SK-N-SH (cell line): ENCODE data around the gene NUP43. TPM values are rescaled to one million over a fixed set of nuclear protein-coding genes. Genes with fewer than 3 reads are reported as not detected.
"Not testable (repeated sequence)": the region's sequence is repeated elsewhere in the genome, so short reads cannot be mapped to it uniquely, and the experiment has no call there.

Experiments
- CTCF ChIA-PET: fragments of 300-600, 350-600 bp; formaldehyde crosslinking; extraction: SDS; loops from one replicate; lab custom pipeline; 2021; lab: Yijun Ruan, JAX
- POLR2A ChIA-PET: fragments of 350-600 bp; sonication (Branson Sonifier 250); formaldehyde crosslinking; extraction: SDS; loops from one replicate; lab custom pipeline; 2020; ENCODE audit warnings: antibody characterized with exemption, inconsistent platforms; lab: Yijun Ruan, JAX
- DNase-seq: peaks from one replicate; pipeline ENCODE4 v3.0.0; 2012
- H2AFZ ChIP-seq: fragments of 200-600 bp; sonication (generic); 2 replicates; pipeline ENCODE4 v1.8.1; 2016; ENCODE audit warnings: antibody characterized with exemption, mild to moderate bottlenecking, low read depth
- H3F3A ChIP-seq: fragments of 200-600 bp; sonication (generic); replicated peaks from 2 replicates; pipeline ENCODE3; 2016; ENCODE audit warnings: antibody characterized with exemption, mild to moderate bottlenecking; ENCODE audit not compliant: insufficient read depth
- H3K27ac ChIP-seq, 2 experiments: fragments of 200-500 bp in 1 of 2; fragments of 200-600 bp in 1 of 2; sonication (Bioruptor generic) in 1 of 2; sonication (generic), shearing (Covaris generic) in 1 of 2; 2 replicates each; pipeline versions ENCODE4 v1.5.1 to v1.6.1; 2014 to 2016; ENCODE audit warnings: low read depth in 2 of 2, inconsistent platforms in 1 of 2, low read length in 1 of 2, mild to moderate bottlenecking in 1 of 2, mixed read lengths in 1 of 2
- H3K27me3 ChIP-seq: fragments of 200-600 bp; sonication (generic), shearing (Covaris generic); 2 replicates; pipeline ENCODE4 v1.6.1; 2016; ENCODE audit warnings: mixed run types; ENCODE audit not compliant: insufficient read depth
- H3K36me3 ChIP-seq, 2 experiments: fragments of 200-500 bp in 1 of 2; fragments of 200-600 bp in 1 of 2; sonication (Bioruptor generic) in 1 of 2; sonication (generic) in 1 of 2; replicated peaks in 1 of 2; 2 replicates each; pipeline versions ENCODE3 to v1.5.1; 2014 to 2016; ENCODE audit warnings: low read length in 1 of 2, mild to moderate bottlenecking in 1 of 2; ENCODE audit not compliant: insufficient read depth in 2 of 2, control insufficient read depth in 1 of 2
- H3K4me1 ChIP-seq, 2 experiments: fragments of 200-500 bp in 1 of 2; fragments of 200-600 bp in 1 of 2; sonication (Bioruptor generic) in 1 of 2; sonication (generic), shearing (Covaris generic) in 1 of 2; 2 replicates each; pipeline versions ENCODE4 v1.5.1 to v1.6.1; 2014 to 2016; ENCODE audit warnings: low read depth in 1 of 2, low read length in 1 of 2, mixed run types in 1 of 2; ENCODE audit not compliant: insufficient read depth in 2 of 2, control insufficient read depth in 1 of 2
- H3K4me2 ChIP-seq: fragments of 200-600 bp; sonication (generic), shearing (Covaris generic); 2 replicates; pipeline ENCODE4 v1.6.1; 2017; ENCODE audit warnings: mixed run types
- H3K4me3 ChIP-seq, 2 experiments: fragments of 200-500 bp in 1 of 2; fragments of 200-600 bp in 1 of 2; sonication (Bioruptor generic) in 1 of 2; sonication (generic), shearing (Covaris generic) in 1 of 2; 2 replicates each; pipeline versions ENCODE4 v1.5.1 to v1.8.1; 2014 to 2016; ENCODE audit warnings: low read depth in 2 of 2, inconsistent platforms in 1 of 2, low read length in 1 of 2, mild to moderate bottlenecking in 1 of 2, mixed read lengths in 1 of 2, moderate library complexity in 1 of 2
- H3K79me2 ChIP-seq: fragments of 200-600 bp; sonication (generic); 2 replicates; pipeline ENCODE4 v1.8.1; 2017; ENCODE audit warnings: mild to moderate bottlenecking; ENCODE audit not compliant: insufficient read depth
- H3K9ac ChIP-seq: fragments of 200-600 bp; sonication (generic); 2 replicates; pipeline ENCODE4 v1.6.1; 2017; ENCODE audit warnings: mixed run types
- H3K9me2 ChIP-seq: fragments of 200-600 bp; sonication (generic); 2 replicates; pipeline ENCODE4 v1.6.1; 2017; ENCODE audit warnings: mixed run types
- H3K9me3 ChIP-seq: fragments of 200-600 bp; sonication (generic); 2 replicates; pipeline ENCODE4 v1.6.1; 2017; ENCODE audit warnings: mixed run types, mild to moderate bottlenecking, moderate library complexity
- H4K20me1 ChIP-seq: fragments of 200-600 bp; sonication (generic); 2 replicates; pipeline ENCODE4 v1.6.1; 2017; ENCODE audit warnings: mild to moderate bottlenecking, mixed run types; ENCODE audit not compliant: insufficient read depth
- FOXJ3 ChIP-seq: sonication (generic); formaldehyde crosslinking; IDR thresholded peaks from 2 replicates; pipeline ENCODE4 v1.5.1; 2020; ENCODE audit warnings: mild to moderate bottlenecking, missing genetic modification reagents
- FOXM1 ChIP-seq: IDR thresholded peaks from 2 replicates; pipeline ENCODE4 v1.4.0; 2012; ENCODE audit warnings: low read depth, mild to moderate bottlenecking
- GATA2 ChIP-seq: sonication (generic); formaldehyde crosslinking; IDR thresholded peaks from 2 replicates; pipeline ENCODE4 v1.5.0; 2020; ENCODE audit warnings: mild to moderate bottlenecking, missing genetic modification reagents
- JUND ChIP-seq: IDR thresholded peaks from 2 replicates; pipeline ENCODE4 v1.4.0; 2012
- MEF2A ChIP-seq: IDR thresholded peaks from 2 replicates; pipeline ENCODE4 v1.4.0; 2012; ENCODE audit warnings: low read depth, borderline replicate concordance
- MXI1 ChIP-seq: IDR thresholded peaks from 2 replicates; pipeline ENCODE4 v1.6.1; 2012; ENCODE audit warnings: mild to moderate bottlenecking, low read depth, low read length, improper control_type of control experiment
- NFIC ChIP-seq: IDR thresholded peaks from 2 replicates; pipeline ENCODE4 v1.4.0; 2012; ENCODE audit warnings: borderline replicate concordance
- NRF1 ChIP-seq: IDR thresholded peaks from 2 replicates; pipeline ENCODE4 v1.6.1; 2012; ENCODE audit warnings: low read depth, mild to moderate bottlenecking, low read length
- POLR2AphosphoS5 ChIP-seq: IDR thresholded peaks from 2 replicates; pipeline ENCODE4 v1.6.1; 2012; ENCODE audit warnings: low read depth, low read length
- RCOR1 ChIP-seq: fragments of 150-350 bp; IDR thresholded peaks from 2 replicates; pipeline ENCODE4 v1.6.1; 2017; ENCODE audit warnings: antibody characterized with exemption, low read length
- RXRA ChIP-seq: IDR thresholded peaks from 2 replicates; pipeline ENCODE4 v1.4.0; 2012; ENCODE audit warnings: low read depth, mild to moderate bottlenecking, borderline replicate concordance
- TAF1 ChIP-seq: IDR thresholded peaks from 2 replicates; pipeline ENCODE4 v1.6.1; 2012; ENCODE audit warnings: low read depth, mild to moderate bottlenecking, low read length, moderate library complexity, borderline replicate concordance
- WGBS: methylation state at CpG from one replicate; pipeline ENCODE4 v1.1.6; 2017; ENCODE audit warnings: low lambda C conversion rate; 5-methylcytosine and 5-hydroxymethylcytosine counted together
- polyA plus RNA-seq, 3 experiments: library from polyadenylated mRNA; depleted of rRNA; stranded (reverse); fragments of >200 nt; gene quantifications; 2 replicates each; pipeline ENCODE4 v1.2.3, GENCODE V29; 2012
- TF ChIP-seq, protein P1 (sequence below): fragments of 200-600 bp; sonication (generic); IDR thresholded peaks from 2 replicates; pipeline ENCODE4 v1.6.1; 2017; ENCODE audit warnings: antibody characterized with exemption, mild to moderate bottlenecking, moderate library complexity
- TF ChIP-seq, protein P2 (sequence below): IDR thresholded peaks from 2 replicates; pipeline ENCODE4 v1.4.0; 2012; ENCODE audit warnings: low read depth
- TF ChIP-seq, protein P3 (sequence below): IDR thresholded peaks from 2 replicates; pipeline ENCODE4 v1.4.0; 2012; ENCODE audit warnings: low read depth, borderline replicate concordance

The NUP43 gene
- polyA plus RNA-seq, 1 of the 3 experiments (the other 2 are of a cell fraction), result 10.1 TPM

GRCh38 chr6:149751920-149752319, 5.6 kb upstream of the NUP43 start:
- H3K27ac ChIP-seq, H3K4me2 ChIP-seq, H3K4me3 ChIP-seq, H3K9me3 ChIP-seq, H3K9me2 ChIP-seq, H3K36me3 ChIP-seq, H3K4me1 ChIP-seq, H3K9ac ChIP-seq, DNase-seq, H2AFZ ChIP-seq, H3K27me3 ChIP-seq, POLR2A ChIA-PET: not testable (repeated sequence)
- Histone ChIP-seq H4K20me1 (peaks cover 28% of the 10 kb centered on the region; the same call in 1 of the 2 replicates), H3F3A (peaks cover 17% of the 10 kb centered on the region), H3K79me2 (peaks cover 73% of the 10 kb centered on the region)
- CTCF ChIA-PET, result interaction anchor here (0.6 kb wide), 1 partner anchor 12 kb away, joined by 3 read pairs; no protein-coding TSS in a partner anchor
- WGBS, result 96% methylated on average over 4 of the region's 5 CpGs

DNA sequence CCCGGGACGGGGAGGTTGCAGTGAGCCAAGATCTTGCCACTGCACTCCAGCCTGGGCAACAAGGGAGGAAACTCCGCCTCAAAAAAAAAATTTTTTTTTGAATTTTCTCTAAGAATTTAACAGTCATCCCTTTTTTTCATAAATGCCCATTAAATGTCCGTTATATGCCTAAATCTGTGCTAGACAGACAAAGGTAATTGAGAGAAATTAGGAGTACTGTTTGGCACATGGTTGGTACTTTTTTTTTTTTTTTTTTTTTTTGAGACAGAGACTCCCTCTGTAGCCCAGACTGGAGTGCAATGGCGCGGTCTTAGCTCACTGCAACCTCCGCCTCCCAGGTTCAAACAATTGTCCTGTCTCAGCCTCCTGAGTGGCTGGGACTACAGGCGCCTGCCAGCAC, 4.9 kb upstream of the NUP43 start:
- Histone ChIP-seq H3K27me3 (no peaks in the 10 kb centered on the region), H3K4me2 (peak overlapping the region; percentile 89), H3K79me2 (peaks cover 67% of the 10 kb centered on the region), H3K36me3 (no peaks in the 10 kb centered on the region), H3K4me1 (peaks cover 0 to 2% of the 10 kb centered on the region in 2 experiments; a peak in 1 of 4 replicates), H2AFZ (no peak overlapping the region), H3F3A (peaks cover 17% of the 10 kb centered on the region), H3K27ac (peak overlapping the region in 1 of 2 experiments; percentile 70; a peak in 1 of 4 replicates), H3K4me3 (peak overlapping the region; percentile 85 to 98; a peak in 3 of 4 replicates), H4K20me1 (peaks cover 28% of the 10 kb centered on the region; the same call in 1 of the 2 replicates), H3K9me2 (no peaks in the 10 kb centered on the region), H3K9me3 (no peaks in the 10 kb centered on the region), H3K9ac (peak overlapping the region; percentile 80; the same call in 1 of the 2 replicates)
- ChIA-PET CTCF (interaction anchor here (0.6 kb wide), 1 partner anchor 13 kb away, joined by 3 read pairs; no protein-coding TSS in a partner anchor), POLR2A (interaction anchor here (0.6 kb wide), 2 partner anchors 65 to 119 kb away, joined by 4 read pairs; no protein-coding TSS in a partner anchor)
- DNase-seq, result no peak
- TF ChIP-seq RCOR1 (no peak), TAF1 (no peak), MEF2A (no peak), RXRA (no peak), FOXM1 (no peak), FOXJ3 (CRISPR knock-in tag) (no peak), JUND (no peak), GATA2 (CRISPR knock-in tag) (no peak), POLR2AphosphoS5 (no peak), NRF1 (no peak), MXI1 (no peak), NFIC (no peak)
- TF ChIP-seq, protein P1, sequence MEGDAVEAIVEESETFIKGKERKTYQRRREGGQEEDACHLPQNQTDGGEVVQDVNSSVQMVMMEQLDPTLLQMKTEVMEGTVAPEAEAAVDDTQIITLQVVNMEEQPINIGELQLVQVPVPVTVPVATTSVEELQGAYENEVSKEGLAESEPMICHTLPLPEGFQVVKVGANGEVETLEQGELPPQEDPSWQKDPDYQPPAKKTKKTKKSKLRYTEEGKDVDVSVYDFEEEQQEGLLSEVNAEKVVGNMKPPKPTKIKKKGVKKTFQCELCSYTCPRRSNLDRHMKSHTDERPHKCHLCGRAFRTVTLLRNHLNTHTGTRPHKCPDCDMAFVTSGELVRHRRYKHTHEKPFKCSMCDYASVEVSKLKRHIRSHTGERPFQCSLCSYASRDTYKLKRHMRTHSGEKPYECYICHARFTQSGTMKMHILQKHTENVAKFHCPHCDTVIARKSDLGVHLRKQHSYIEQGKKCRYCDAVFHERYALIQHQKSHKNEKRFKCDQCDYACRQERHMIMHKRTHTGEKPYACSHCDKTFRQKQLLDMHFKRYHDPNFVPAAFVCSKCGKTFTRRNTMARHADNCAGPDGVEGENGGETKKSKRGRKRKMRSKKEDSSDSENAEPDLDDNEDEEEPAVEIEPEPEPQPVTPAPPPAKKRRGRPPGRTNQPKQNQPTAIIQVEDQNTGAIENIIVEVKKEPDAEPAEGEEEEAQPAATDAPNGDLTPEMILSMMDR, result no peak
- TF ChIP-seq, protein P2, sequence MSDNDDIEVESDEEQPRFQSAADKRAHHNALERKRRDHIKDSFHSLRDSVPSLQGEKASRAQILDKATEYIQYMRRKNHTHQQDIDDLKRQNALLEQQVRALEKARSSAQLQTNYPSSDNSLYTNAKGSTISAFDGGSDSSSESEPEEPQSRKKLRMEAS, result no peak
- TF ChIP-seq, protein P3, sequence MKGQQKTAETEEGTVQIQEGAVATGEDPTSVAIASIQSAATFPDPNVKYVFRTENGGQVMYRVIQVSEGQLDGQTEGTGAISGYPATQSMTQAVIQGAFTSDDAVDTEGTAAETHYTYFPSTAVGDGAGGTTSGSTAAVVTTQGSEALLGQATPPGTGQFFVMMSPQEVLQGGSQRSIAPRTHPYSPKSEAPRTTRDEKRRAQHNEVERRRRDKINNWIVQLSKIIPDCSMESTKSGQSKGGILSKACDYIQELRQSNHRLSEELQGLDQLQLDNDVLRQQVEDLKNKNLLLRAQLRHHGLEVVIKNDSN, result no peak
- 78% methylated on average over 8 of the region's 8 CpGs for WGBS
